AG04450 (cell line): ENCODE measurements around the gene PNPT1. TPM values are rescaled to one million over a fixed set of nuclear protein-coding genes. Genes with fewer than 3 reads are reported as not detected.

Experiments
- CTCF ChIA-PET: fragments of 300-600, 350-600 bp; formaldehyde crosslinking; extraction: SDS; loops from one replicate; lab custom pipeline; 2022; ENCODE audit warnings: antibody characterized with exemption, inconsistent platforms; lab: Charles Lee
- POLR2A ChIA-PET: fragments of 350-600 bp; formaldehyde crosslinking; extraction: SDS; loops from one replicate; lab custom pipeline; 2021; ENCODE audit warnings: antibody characterized with exemption, inconsistent platforms; lab: Yijun Ruan, JAX
- DNase-seq: peaks from one replicate; pipeline ENCODE4 v3.0.0-alpha.2; 2011; ENCODE audit warnings: low read depth, low spot score
- H3K27ac ChIP-seq: one replicate; pipeline ENCODE4 v1.5.1; 2012; ENCODE audit warnings: low read depth, low read length, control low read depth
- H3K27me3 ChIP-seq: one replicate; pipeline ENCODE4 v1.6.0; 2012; ENCODE audit warnings: low read length; ENCODE audit not compliant: control insufficient read depth, insufficient read depth
- H3K4me3 ChIP-seq: 2 replicates; pipeline ENCODE4 v1.5.1; 2011; ENCODE audit warnings: mild to moderate bottlenecking, low read depth, low read length, control low read depth
- H3K9me3 ChIP-seq: 2 replicates; pipeline ENCODE4 v1.5.1; 2012; ENCODE audit warnings: low read length; ENCODE audit not compliant: control insufficient read depth, insufficient read depth
- CTCF ChIP-seq: IDR thresholded peaks from 2 replicates; pipeline ENCODE4 v1.5.1; 2011; ENCODE audit warnings: low read depth, low read length, control low read depth, inconsistent platforms
- polyA plus RNA-seq: library from polyadenylated mRNA; depleted of rRNA; stranded (reverse); fragments of >200 nt; gene quantifications from 2 replicates; pipeline ENCODE4 v1.2.3, GENCODE V29; 2011

PNPT1 gene
- polyA plus RNA-seq, 1 experiment, result 15.9 TPM

GRCh38 chr2:55732854-55733253, 39.2 kb upstream of the PNPT1 start:
- DNase-seq, result no peak
- peak overlapping the region; percentile 34 for H3K27ac ChIP-seq
- ChIA-PET POLR2A (interaction anchor here (0.5 kb wide), 1 partner anchor 28 kb away, joined by 3 read pairs; no protein-coding TSS in a partner anchor), CTCF (interaction anchor here (0.7 to 3.3 kb wide), 6 partner anchors 12 to 397 kb away, joined by 3 to 29 read pairs (median 6); no protein-coding TSS in a partner anchor)
- no peak overlapping the region for H3K4me3 ChIP-seq
- TF ChIP-seq CTCF, result no peak
- no peaks in the 10 kb centered on the region for H3K9me3 ChIP-seq
- no peaks in the 10 kb centered on the region for H3K27me3 ChIP-seq

- no peak for TF ChIP-seq CTCF
- no peak for DNase-seq
- ChIA-PET POLR2A (no interaction called here), CTCF (interaction anchor here (1.2 to 1.3 kb wide), 2 partner anchors 11 kb away, joined by 3 read pairs; no protein-coding TSS in a partner anchor)
- Histone ChIP-seq H3K4me3 (no peak overlapping the region), H3K27me3 (no peaks in the 10 kb centered on the region), H3K27ac (no peak overlapping the region), H3K9me3 (no peaks in the 10 kb centered on the region)
Observed at GRCh38 chr2:55729136-55729685, 35.6 kb upstream of the PNPT1 start.

GRCh38 chr2:55721596-55722215, 28.1 kb upstream of the PNPT1 start:
- H3K9me3 ChIP-seq, result no peaks in the 10 kb centered on the region
- no peaks in the 10 kb centered on the region for H3K27me3 ChIP-seq
- DNase-seq, result no peak
- POLR2A ChIA-PET, result no interaction called here
- no peak overlapping the region for H3K27ac ChIP-seq
- no peak overlapping the region for H3K4me3 ChIP-seq
- no peak for TF ChIP-seq CTCF
- CTCF ChIA-PET, result interaction anchor here (0.7 to 8.9 kb wide), 4 partner anchors 240 to 409 kb away, joined by 3 to 137 read pairs (median 64); no protein-coding TSS in a partner anchor

- ChIA-PET POLR2A (no interaction called here), CTCF (interaction anchor here (1.0 to 8.9 kb wide), 5 partner anchors 11 to 410 kb away, joined by 3 to 137 read pairs (median 46); no protein-coding TSS in a partner anchor)
- TF ChIP-seq CTCF, result no peak
- no peak overlapping the region for H3K27ac ChIP-seq
- no peak for DNase-seq
- no peak overlapping the region for H3K4me3 ChIP-seq
- H3K27me3 ChIP-seq, result peaks cover 3% of the 10 kb centered on the region
- no peaks in the 10 kb centered on the region for H3K9me3 ChIP-seq
Observed at GRCh38 chr2:55720417-55720816, 26.8 kb upstream of the PNPT1 start.

- no peaks in the 10 kb centered on the region for H3K9me3 ChIP-seq
- H3K27ac ChIP-seq, result no peak overlapping the region
- TF ChIP-seq CTCF, result no peak
- no peak overlapping the region for H3K4me3 ChIP-seq
- CTCF ChIA-PET, result interaction anchor here (0.8 to 8.9 kb wide), 8 partner anchors 11 to 410 kb away, joined by 3 to 137 read pairs (median 22); no protein-coding TSS in a partner anchor
- no peak for DNase-seq
- POLR2A ChIA-PET, result no interaction called here
- peaks cover 3% of the 10 kb centered on the region for H3K27me3 ChIP-seq
Observed at GRCh38 chr2:55719852-55720251, 26.2 kb upstream of the PNPT1 start.
